ENCODE results near the gene P2RX3.

- TF ChIP-seq SRF (IDR thresholded peaks at IDR 0.05; ENCODE audit: low read depth, low read length) (no peak), TAF1 (IDR thresholded peaks at IDR 0.05; ENCODE audit: low read depth, low read length) (no peak), POLR2AphosphoS5 (IDR thresholded peaks at IDR 0.05; ENCODE audit: low read depth, low read length) (no peak), JUND (IDR thresholded peaks at IDR 0.05; ENCODE audit: low read length) (no peak), GABPA (IDR thresholded peaks at IDR 0.05; ENCODE audit: borderline replicate concordance, insufficient read depth, low read length) (no peak), CTCF (IDR thresholded peaks at IDR 0.05; ENCODE audit: control extremely low read depth in 1 of 3, insufficient read depth in 1 of 3, low read depth in 1 of 3, low read length in 3 of 3) (no peak), EP300 (IDR thresholded peaks at IDR 0.05; ENCODE audit: borderline replicate concordance in 1 of 2, low read depth in 2 of 2, low read length in 2 of 2) (no peak), YY1 (IDR thresholded peaks at IDR 0.05; ENCODE audit: low read depth, low read length) (no peak), POLR2A (IDR thresholded peaks at IDR 0.05; ENCODE audit: control extremely low read depth in 1 of 2, low read depth in 2 of 2, low read length in 2 of 2) (no peak), RAD21 (IDR thresholded peaks at IDR 0.05 in 1 of 2, conservative IDR thresholded peaks at IDR 0.05 in 1 of 2; ENCODE audit: low read depth in 2 of 2, low read length in 2 of 2) (no peak)
Observed at GRCh38 chr11:57332694-57333440, 5.3 kb upstream of the P2RX3 start.

Measured in H1 (cell line).